ENCODE data around the gene RAB23. TPM values are rescaled to one million over a fixed set of nuclear protein-coding genes. Genes with fewer than 3 reads are reported as not detected.
"Not testable (repeated sequence)": the region's sequence is repeated elsewhere in the genome, so short reads cannot be mapped to it uniquely, and the experiment has no call there.

The RAB23 gene
- total and polyA plus RNA-seq, 2 donors (not counting 3 experiments of a cell fraction or from before 2014, with no cell fraction given): 3.4 to 9.4 TPM

DNA sequence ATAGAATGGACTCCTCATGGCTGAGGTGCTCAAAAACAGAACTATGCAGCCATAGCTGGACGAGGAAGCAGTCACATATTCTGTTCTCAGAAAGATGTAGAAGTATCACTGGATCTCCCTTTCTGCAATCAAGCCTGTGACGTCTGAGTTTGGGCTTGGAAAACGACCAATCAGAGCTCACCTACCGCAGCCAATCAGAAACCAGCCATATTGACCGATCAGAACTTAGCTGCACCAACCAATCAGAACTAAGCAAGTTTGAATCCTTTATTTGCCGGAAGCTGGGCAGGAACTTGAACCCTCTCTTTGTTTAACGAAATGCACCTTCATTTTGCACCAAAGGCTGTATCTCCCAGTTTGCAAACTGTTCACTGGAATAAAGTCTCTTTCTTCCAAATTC, 21.8 kb upstream of the RAB23 start:
- Histone ChIP-seq H3K9ac (replicated peaks; ENCODE audit: extremely low read depth, insufficient read depth, low read length) (no peak overlapping the region), H3K79me2 (ENCODE audit: control insufficient read depth, insufficient read depth, low read length) (no peaks in the 10 kb centered on the region), H3K27me3 (ENCODE audit: control insufficient read depth in 2 of 2, insufficient read depth in 2 of 2, low read length in 2 of 2) (no peaks in the 10 kb centered on the region), H3K9me3 (replicated peaks; ENCODE audit: control insufficient read depth, insufficient read depth, low read length) (no peaks in the 10 kb centered on the region), H3K4me2 (ENCODE audit: insufficient read depth, low read length) (no peak overlapping the region), H3K27ac (ENCODE audit: insufficient read depth, low read depth, low read length) (no peak overlapping the region), H2AFZ (ENCODE audit: low read depth, low read length) (no peak overlapping the region), H3K9me1 (replicated peaks; ENCODE audit: control insufficient read depth, extremely low read depth, insufficient read depth, low read length) (no peaks in the 10 kb centered on the region), H3K4me3 (replicated peaks in 1 of 3; ENCODE audit: insufficient read depth in 1 of 3, low read depth in 1 of 3, low read length in 3 of 3) (no peak overlapping the region), H3K36me3 (ENCODE audit: control insufficient read depth in 2 of 2, extremely low read depth in 1 of 2, insufficient read depth in 2 of 2, low read length in 2 of 2) (no peaks in the 10 kb centered on the region), H3K4me1 (ENCODE audit: control insufficient read depth, extremely low read depth, insufficient read depth, low read length) (peaks cover 8% of the 10 kb centered on the region), H4K20me1 (replicated peaks; ENCODE audit: control insufficient read depth, extremely low read depth, insufficient read depth, low read length) (no peaks in the 10 kb centered on the region)
- FAIRE-seq: peak; percentile 18
- ChIA-PET CTCF (interaction anchor here (0.7 kb wide), 1 partner anchor 9 kb away, joined by 3 read pairs; no protein-coding TSS in a partner anchor), POLR2A (no interaction called here)
- BruUV-seq (replicated peaks): no TSS peak
- DNase-seq (ENCODE audit: low read depth, low spot score): no peak
- intact Hi-C loops (cut with micrococcal nuclease) (no loop called here), dilution Hi-C loops (cut with MboI; ENCODE audit: extremely low pct_ligation_motif_present, low sequenced_read_pairs) (no loop called here)
- no peak for TF ChIP-seq POLR2A (IDR thresholded peaks at IDR 0.05; ENCODE audit: low read depth, low read length)
- TF ChIP-seq GATA2 (IDR thresholded peaks at IDR 0.05; ENCODE audit: insufficient read depth, insufficient read length, low read depth, low read length): no peak
- TF ChIP-seq FOS (IDR thresholded peaks at IDR 0.05; ENCODE audit: borderline replicate concordance, insufficient read depth, low read length): no peak
- TF ChIP-seq MYC (IDR thresholded peaks at IDR 0.05; ENCODE audit: low read depth, low read length): no peak
- TF ChIP-seq JUN (IDR thresholded peaks at IDR 0.05; ENCODE audit: borderline replicate concordance, insufficient read depth, insufficient read length, low read depth): no peak
- TF ChIP-seq, protein P1, sequence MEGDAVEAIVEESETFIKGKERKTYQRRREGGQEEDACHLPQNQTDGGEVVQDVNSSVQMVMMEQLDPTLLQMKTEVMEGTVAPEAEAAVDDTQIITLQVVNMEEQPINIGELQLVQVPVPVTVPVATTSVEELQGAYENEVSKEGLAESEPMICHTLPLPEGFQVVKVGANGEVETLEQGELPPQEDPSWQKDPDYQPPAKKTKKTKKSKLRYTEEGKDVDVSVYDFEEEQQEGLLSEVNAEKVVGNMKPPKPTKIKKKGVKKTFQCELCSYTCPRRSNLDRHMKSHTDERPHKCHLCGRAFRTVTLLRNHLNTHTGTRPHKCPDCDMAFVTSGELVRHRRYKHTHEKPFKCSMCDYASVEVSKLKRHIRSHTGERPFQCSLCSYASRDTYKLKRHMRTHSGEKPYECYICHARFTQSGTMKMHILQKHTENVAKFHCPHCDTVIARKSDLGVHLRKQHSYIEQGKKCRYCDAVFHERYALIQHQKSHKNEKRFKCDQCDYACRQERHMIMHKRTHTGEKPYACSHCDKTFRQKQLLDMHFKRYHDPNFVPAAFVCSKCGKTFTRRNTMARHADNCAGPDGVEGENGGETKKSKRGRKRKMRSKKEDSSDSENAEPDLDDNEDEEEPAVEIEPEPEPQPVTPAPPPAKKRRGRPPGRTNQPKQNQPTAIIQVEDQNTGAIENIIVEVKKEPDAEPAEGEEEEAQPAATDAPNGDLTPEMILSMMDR (IDR thresholded peaks at IDR 0.05; ENCODE audit: extremely low read depth in 1 of 2, insufficient read depth in 1 of 2, low read depth in 1 of 2, low read length in 2 of 2): no peak
- no peak for TF ChIP-seq EZH2 (IDR thresholded peaks at IDR 0.05; ENCODE audit: borderline replicate concordance, low read depth, low read length, severe bottlenecking)

DNA sequence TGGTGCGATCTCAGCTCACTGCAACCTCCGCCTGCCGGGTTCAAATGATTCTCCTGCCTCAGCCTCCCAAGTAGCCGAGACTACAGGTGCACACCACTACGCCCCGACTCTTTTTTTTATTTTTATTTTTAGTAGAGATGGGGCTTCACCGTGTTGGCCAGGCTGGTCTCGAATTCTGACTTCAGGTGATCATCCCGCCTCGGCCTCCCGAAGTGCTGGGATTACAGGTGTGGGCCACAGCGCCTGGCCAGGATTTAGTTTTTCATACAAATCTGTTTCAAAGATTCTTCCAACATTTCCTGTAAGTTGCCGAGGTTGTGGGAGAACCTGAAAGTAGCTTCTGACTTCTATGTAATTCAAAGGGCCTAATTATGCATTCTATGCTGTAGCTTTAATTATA, 21.4 kb upstream of the RAB23 start:
- DNase-seq (ENCODE audit: low read depth, low spot score); H3K4me1 ChIP-seq (ENCODE audit: control insufficient read depth, extremely low read depth, insufficient read depth, low read length); H3K9ac ChIP-seq (replicated peaks; ENCODE audit: extremely low read depth, insufficient read depth, low read length); FAIRE-seq; H3K9me3 ChIP-seq (replicated peaks; ENCODE audit: control insufficient read depth, insufficient read depth, low read length); dilution Hi-C loops (cut with MboI; ENCODE audit: extremely low pct_ligation_motif_present, low sequenced_read_pairs); H3K4me3 ChIP-seq (replicated peaks in 1 of 3; ENCODE audit: insufficient read depth in 1 of 3, low read depth in 1 of 3, low read length in 3 of 3); POLR2A ChIA-PET; H3K36me3 ChIP-seq (ENCODE audit: control insufficient read depth in 2 of 2, extremely low read depth in 1 of 2, insufficient read depth in 2 of 2, low read length in 2 of 2); H3K27me3 ChIP-seq (ENCODE audit: control insufficient read depth in 2 of 2, insufficient read depth in 2 of 2, low read length in 2 of 2); H3K79me2 ChIP-seq (ENCODE audit: control insufficient read depth, insufficient read depth, low read length); H4K20me1 ChIP-seq (replicated peaks; ENCODE audit: control insufficient read depth, extremely low read depth, insufficient read depth, low read length); H3K4me2 ChIP-seq (ENCODE audit: insufficient read depth, low read length); BruUV-seq (replicated peaks); H3K27ac ChIP-seq (ENCODE audit: insufficient read depth, low read depth, low read length); H2AFZ ChIP-seq (ENCODE audit: low read depth, low read length); H3K9me1 ChIP-seq (replicated peaks; ENCODE audit: control insufficient read depth, extremely low read depth, insufficient read depth, low read length); intact Hi-C loops (cut with micrococcal nuclease): not testable (repeated sequence)
- CTCF ChIA-PET: interaction anchor here (1.2 kb wide), 1 partner anchor 71 kb away, joined by 3 read pairs; no protein-coding TSS in a partner anchor
